T-helper 2 cell treated with Interferon-gamma antibody and Interleukin-4, amounts not matched to agents 5 μg/mL and 100 μg/mL, for 36 hours (primary cell): ENCODE results near the gene INCA1.

Experiments used
- DNase-seq: peaks from one replicate; pipeline ENCODE4 v3.0.0; 2021; ENCODE audit warnings: low spot score
- H3K27ac Mint-ChIP-seq: one replicate; pipeline ENCODE4 v1.8.0; 2021; ENCODE audit warnings: mild to moderate bottlenecking, mixed read lengths
- H3K27me3 Mint-ChIP-seq: one replicate; pipeline ENCODE4 v1.8.0; 2021; ENCODE audit warnings: low read depth, mixed read lengths
- H3K36me3 Mint-ChIP-seq: one replicate; pipeline ENCODE4 v1.8.0; 2021; ENCODE audit warnings: low read depth, mixed read lengths
- H3K4me1 Mint-ChIP-seq: one replicate; pipeline ENCODE4 v1.8.0; 2021; ENCODE audit warnings: low read depth, mixed read lengths
- H3K4me3 Mint-ChIP-seq: one replicate; pipeline ENCODE4 v1.8.0; 2022; ENCODE audit warnings: mild to moderate bottlenecking, moderate library complexity, mixed read lengths
- H3K9me3 Mint-ChIP-seq: one replicate; pipeline ENCODE4 v1.8.0; 2021; ENCODE audit warnings: mixed read lengths

The INCA1 gene

DNA sequence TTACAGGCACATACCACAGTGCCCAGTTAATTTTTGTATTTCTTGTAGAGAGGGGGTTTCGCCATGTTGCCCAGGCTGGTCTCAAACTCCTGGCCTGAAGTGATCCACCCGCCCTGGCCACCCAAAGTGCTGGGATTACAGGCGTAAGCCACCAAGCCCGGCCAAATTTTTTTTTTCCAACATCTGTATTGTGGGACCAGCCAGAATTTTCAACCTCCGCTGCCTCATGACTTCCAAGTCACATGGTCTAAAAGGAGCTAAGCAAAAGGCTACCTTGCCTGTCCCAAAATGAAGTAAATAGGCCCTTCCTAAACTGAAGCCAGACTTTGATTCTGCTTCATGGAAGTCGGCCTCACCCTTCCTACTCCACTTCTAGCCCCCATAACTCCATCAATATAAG, 25.5 kb downstream of the INCA1 start:
- no peak overlapping the region for H3K27ac Mint-ChIP-seq
- H3K9me3 Mint-ChIP-seq, result no peaks in the 10 kb centered on the region
- no peak for DNase-seq
- no peaks in the 10 kb centered on the region for H3K27me3 Mint-ChIP-seq
- H3K4me3 Mint-ChIP-seq, result no peak overlapping the region
- peaks cover 2% of the 10 kb centered on the region for H3K4me1 Mint-ChIP-seq
- H3K36me3 Mint-ChIP-seq, result peaks cover 45% of the 10 kb centered on the region

DNA sequence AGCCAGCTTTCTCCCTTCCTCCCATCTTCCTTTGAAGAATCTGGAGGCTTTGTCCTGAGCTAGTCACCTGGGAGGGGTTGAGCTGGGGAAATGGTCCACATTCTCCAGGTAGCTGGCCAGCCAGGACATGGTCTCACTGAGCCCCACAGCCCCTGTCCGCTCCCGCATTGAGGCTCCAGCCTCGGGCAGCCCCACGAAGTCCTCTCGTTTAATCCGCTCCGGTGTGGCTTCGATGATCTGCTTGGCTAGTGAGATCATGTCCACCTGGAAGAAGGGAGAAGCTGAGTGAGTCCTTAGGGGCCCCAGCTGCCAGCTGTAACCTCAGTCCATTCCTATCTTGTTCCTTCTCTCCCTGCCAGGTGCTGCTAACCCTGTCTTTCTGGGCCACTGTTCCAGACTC, 27.0 kb downstream of the INCA1 start:
- no peaks in the 10 kb centered on the region for H3K9me3 Mint-ChIP-seq
- peaks cover 47% of the 10 kb centered on the region for H3K36me3 Mint-ChIP-seq
- H3K27ac Mint-ChIP-seq, result peak overlapping the region; percentile 67
- no peak for DNase-seq
- peak overlapping the region; percentile 23 for H3K4me3 Mint-ChIP-seq
- H3K4me1 Mint-ChIP-seq, result peaks cover 6% of the 10 kb centered on the region
- no peaks in the 10 kb centered on the region for H3K27me3 Mint-ChIP-seq

DNA sequence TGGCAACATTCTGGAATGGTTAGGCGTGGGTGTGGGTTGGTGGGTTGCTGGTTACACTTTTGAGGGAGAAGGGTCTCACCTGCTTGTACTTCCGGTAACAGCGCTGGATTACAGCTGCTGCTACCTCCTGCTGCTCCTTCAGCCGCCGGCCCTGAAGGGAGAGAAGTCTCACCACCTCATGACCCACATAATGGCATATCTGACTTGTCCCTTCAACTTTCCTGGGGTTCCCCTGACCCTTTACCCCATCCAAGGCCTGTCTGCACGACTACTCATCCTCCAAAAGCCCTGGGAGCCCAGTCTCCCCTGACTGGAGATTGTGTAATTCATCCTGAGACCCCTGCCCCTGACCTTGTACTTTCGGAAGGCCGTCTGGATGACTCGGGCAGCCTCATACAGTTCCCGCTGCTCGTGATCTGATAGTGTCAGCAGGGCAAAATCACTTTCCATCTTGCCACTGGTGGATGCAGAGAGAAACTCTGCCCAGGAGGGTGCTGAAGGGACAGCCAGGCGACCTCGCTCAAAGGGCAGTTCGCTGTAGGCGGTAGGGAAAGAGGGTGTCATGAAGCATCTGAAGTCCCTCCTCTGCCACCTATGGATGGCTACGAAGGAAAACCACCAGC, 27.7 kb downstream of the INCA1 start:
- no peak overlapping the region for H3K4me3 Mint-ChIP-seq
- no peaks in the 10 kb centered on the region for H3K27me3 Mint-ChIP-seq
- no peaks in the 10 kb centered on the region for H3K9me3 Mint-ChIP-seq
- no peak overlapping the region for H3K27ac Mint-ChIP-seq
- peaks cover 6% of the 10 kb centered on the region for H3K4me1 Mint-ChIP-seq
- DNase-seq, result peak; percentile 69
- peaks cover 43% of the 10 kb centered on the region for H3K36me3 Mint-ChIP-seq

DNA sequence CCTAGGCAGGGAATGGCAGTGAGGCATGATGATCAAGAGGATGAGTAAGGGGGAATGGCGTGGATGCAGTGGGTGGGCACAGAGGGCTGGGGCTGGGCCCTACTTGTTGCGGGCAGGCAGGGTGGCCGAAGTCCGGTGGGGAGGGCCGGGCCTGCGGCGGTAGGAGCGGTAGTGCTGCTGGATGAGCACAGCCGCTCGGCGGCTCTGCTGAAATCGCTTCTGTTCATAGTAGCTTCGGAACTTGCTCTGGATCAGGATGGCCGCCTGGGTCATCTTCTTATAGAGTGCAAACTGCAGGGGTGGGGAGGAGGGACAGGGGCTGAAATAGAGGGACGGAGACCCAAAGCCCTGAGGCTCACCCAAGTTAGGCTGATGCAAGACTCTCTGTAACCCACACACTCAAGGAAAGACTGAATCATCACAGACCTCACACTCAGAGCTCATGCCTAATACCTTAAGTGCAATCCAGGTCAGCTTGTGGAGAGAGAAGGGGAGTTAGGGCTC, 28.2 kb downstream of the INCA1 start:
- H3K4me3 Mint-ChIP-seq, result no peak overlapping the region
- H3K36me3 Mint-ChIP-seq, result peaks cover 38% of the 10 kb centered on the region
- no peaks in the 10 kb centered on the region for H3K9me3 Mint-ChIP-seq
- H3K27ac Mint-ChIP-seq, result no peak overlapping the region
- peaks cover 6% of the 10 kb centered on the region for H3K4me1 Mint-ChIP-seq
- peak; percentile 72 for DNase-seq
- H3K27me3 Mint-ChIP-seq, result no peaks in the 10 kb centered on the region

DNA sequence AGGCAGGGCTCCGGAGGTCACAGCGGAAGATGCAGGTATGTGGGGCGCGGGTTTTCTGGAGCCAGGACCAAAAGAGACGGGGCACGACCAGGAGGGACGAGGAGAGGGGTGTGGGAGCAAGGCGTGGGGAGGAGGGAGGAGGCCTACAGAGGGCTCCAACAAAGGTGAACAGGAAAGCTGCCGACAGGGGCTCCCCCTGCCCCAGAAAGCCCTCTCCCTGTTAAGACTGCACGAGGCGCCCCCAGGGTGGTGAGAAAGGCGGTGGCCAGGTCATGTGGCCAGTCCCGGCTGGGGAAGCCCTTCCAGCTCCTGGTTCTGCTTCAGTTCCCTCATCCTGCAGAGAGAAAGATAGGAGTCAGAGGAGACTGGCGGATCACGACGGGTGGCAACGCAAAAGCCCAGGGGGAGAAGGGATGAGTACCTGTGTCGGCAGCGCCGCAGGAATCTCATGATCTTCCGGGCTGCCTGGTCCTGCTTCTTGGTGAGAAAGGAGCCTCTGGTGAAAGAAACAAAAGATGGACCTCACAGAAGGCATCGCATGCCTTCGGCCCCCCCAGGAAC, 28.8 kb downstream of the INCA1 start:
- no peaks in the 10 kb centered on the region for H3K27me3 Mint-ChIP-seq
- H3K9me3 Mint-ChIP-seq, result no peaks in the 10 kb centered on the region
- H3K4me3 Mint-ChIP-seq, result no peak overlapping the region
- peaks cover 6% of the 10 kb centered on the region for H3K4me1 Mint-ChIP-seq
- DNase-seq, result no peak
- H3K36me3 Mint-ChIP-seq, result peaks cover 34% of the 10 kb centered on the region
- no peak overlapping the region for H3K27ac Mint-ChIP-seq

DNA sequence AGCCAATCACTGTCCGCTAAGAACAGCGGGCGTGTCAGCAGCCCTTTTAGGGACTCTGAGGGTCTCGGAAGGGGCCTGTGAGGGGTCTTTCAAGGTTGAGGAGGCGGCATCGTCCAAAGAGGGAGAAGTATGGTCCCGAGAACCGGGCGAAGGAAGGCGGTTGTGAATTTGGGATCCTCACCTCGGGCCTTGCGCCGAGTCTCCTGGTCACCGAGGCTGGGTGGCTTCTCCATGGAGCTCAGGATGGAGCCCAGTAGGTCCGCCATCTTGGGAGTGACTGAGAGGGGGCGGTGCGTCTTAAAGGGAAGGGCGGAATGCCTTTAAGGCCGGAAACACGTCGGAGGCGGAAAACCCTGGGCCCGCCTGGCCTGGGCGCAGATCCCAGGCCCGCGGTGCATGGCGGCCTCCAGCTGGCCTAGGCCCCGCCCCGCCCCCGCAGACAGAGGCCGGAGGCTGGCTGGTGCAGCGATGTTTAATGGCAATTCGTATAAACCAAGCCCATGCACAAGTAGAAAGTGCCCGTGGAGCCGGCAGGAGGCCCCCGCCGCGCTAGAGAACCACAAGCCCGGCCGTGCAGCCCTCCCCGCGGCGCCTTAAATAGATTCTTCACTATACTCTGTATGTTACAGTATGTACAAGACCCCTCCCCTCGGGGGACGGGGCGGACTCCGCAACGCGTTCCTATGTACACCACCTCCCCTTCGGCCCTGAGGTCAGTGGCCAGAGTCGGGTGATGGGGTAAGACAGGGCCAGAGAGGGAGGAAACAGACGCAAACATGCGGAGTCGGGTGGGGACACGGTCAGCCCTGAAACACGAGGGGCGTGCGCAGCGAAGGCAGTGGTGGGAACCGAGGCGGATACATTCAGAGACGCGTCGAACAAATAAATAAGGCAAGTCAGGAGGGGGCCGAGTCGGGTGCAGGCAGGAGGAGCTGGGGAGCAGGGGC, 29.5 kb downstream of the INCA1 start, which contains the start of gene SPAG7:
Gene SPAG7, minus strand, starts transcription at position 279 of the 947 bp plus-strand sequence. Its CDS starts 13 bp downstream, at position 266.
- H3K27ac Mint-ChIP-seq, result no peak within 1 kb of the TSS
- H3K4me1 Mint-ChIP-seq, result peaks cover 6% of the 10 kb centered on the region
- peak; percentile 94 for DNase-seq
- no peaks in the 10 kb centered on the region for H3K9me3 Mint-ChIP-seq
- H3K36me3 Mint-ChIP-seq, result peaks cover 30% of the 10 kb centered on the region
- H3K27me3 Mint-ChIP-seq, result no peaks in the 10 kb centered on the region
- no peak within 1 kb of the TSS for H3K4me3 Mint-ChIP-seq

DNA sequence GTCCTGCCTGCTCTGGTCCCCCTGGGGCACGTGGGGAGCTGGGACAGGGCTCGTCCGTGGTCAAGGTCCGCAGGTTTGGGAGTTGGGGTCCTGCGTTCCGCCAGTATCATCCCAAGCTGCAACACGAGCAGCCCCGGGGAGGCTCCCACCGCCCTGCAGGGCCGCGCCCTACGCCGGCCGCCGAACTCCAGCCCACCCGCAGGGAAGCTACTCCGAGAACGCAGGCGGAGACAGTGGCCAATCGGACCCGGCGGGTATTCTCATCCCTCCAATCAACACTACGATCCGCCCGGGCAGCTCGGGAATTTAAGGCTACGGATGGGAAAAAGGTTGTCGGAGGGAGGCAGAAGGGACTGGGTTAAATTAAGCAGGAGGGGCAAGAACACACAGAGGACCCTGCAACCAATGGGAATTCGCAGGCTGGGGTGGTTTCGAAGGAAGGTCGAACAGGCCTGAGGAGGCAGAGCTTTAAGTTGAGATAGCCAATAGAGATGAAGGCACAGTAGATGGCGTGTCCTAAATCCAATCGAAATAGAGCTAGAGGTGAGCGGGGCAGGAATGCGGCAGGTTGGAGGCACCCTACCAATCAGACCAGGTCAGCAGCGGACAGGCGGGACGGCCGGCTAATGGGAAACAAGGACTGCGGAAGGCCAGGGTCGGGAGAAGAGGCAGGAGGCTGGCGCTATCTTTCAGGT, 30.3 kb downstream of the INCA1 start:
- Mint-ChIP-seq H3K9me3 (no peaks in the 10 kb centered on the region), H3K27me3 (no peaks in the 10 kb centered on the region), H3K27ac (no peak overlapping the region), H3K4me3 (no peak overlapping the region), H3K4me1 (peaks cover 6% of the 10 kb centered on the region), H3K36me3 (peaks cover 22% of the 10 kb centered on the region)
- DNase-seq, result peak; percentile 95

DNA sequence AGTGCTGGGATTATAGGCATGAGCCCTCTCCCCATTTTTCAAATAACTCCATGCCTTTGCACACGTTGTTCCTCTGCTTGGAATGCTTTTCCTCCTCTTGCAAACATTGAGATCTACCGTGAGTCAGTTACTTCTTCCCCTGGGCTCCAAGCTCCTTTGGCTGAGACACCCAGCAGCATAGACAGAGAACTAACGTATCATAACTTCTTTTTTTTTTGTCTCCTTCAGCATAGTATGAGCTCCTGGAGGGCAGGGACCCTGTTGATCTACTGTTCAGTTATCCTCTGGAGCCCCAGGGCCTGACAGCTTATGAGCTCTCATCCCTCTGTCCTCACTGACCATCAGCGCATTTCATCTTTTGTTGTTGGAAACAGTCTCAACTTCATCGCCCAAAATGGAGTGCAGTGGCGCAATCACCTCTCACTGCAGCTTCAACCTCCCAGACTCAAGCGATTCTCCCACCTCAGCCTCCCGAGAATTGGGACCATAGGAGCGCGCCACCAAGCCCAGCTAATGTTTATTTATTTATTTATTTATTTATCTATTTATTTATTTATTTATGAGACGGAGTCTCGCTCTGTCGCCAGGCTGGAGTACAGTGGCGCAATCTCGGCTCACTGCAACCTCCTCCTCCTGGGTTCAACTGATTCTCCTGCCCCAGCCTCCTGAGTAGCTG, 31.9 kb downstream of the INCA1 start:
- no peak for DNase-seq
- Mint-ChIP-seq H3K4me1 (peaks cover 5% of the 10 kb centered on the region), H3K27ac (no peak overlapping the region), H3K36me3 (peaks cover 17% of the 10 kb centered on the region), H3K27me3 (no peaks in the 10 kb centered on the region), H3K4me3 (peak overlapping the region; percentile 35), H3K9me3 (no peaks in the 10 kb centered on the region)

DNA sequence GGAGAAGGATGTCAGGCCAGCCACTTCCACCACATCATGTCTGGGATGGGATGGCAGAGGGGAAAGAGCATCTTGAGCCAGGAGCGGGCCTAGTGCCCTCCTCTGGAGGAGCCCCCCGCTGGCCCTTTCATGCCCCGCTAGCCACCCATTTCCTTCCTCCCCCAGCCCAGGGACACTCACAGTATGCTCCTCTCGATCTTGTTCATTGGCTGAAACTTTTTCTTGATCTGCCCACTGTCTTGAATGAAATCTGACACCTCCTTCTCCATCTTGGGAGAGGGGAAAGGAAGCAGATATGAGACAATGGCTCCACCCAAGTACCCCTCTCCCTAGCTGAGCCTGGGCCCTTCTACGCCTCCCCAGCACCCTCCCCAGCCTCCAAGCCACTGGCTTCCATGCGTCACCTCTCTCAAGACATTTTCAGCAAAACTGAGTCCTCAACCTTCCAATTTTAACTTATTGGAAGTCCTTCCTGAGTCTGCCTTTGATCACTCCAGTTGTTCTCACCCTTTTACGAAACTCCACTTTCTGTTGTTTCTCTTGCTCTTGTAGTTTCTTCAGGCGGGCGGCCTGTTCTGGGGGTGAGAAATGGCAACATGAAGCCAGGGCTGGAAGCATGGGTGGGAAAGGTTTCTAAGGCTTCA, 36.9 kb downstream of the INCA1 start:
- no peak overlapping the region for H3K27ac Mint-ChIP-seq
- DNase-seq, result no peak

DNA sequence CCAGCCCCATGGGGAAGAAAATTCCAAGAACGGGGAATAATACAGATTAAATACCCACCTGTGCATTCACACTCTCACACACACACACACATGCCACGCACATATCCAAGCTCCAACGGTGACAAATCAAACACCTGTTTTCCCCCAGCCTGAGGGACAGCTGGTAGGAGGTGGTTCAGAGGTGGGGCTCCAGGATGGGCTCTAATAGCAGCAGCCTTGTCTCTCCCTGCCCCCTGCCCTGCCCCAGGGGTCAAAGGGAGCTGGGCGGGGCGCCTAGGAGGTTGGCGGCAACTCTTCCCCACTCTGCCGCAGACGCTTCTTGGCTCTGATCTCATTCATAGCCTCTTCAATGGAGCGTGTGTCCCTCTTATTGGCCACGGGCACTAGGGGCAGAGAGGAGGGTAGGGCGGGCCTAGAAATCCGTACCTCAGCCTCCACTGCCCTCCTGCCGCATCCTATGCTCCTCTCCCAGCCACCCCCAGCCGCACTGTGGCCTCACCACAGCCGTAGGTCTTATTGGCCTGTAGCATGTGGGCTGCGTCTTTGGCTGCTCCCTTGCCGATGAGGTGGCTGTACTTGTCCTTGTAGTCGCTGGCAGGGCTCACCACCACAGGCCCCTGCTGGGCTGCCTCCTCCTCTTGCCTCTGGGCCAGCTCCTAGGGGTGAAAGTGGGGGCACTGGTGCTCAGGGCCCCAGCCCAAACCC, 37.9 kb downstream of the INCA1 start:
- Mint-ChIP-seq H3K9me3 (no peaks in the 10 kb centered on the region), H3K4me1 (peaks cover 5% of the 10 kb centered on the region), H3K27ac (no peak overlapping the region), H3K36me3 (peaks cover 11% of the 10 kb centered on the region), H3K4me3 (no peak overlapping the region), H3K27me3 (no peaks in the 10 kb centered on the region)
- DNase-seq, result no peak

More for the DNA sequence above, 36.9 kb downstream of the INCA1 start:
- Mint-ChIP-seq H3K9me3 (no peaks in the 10 kb centered on the region), H3K4me1 (peaks cover 5% of the 10 kb centered on the region), H3K36me3 (peaks cover 13% of the 10 kb centered on the region), H3K4me3 (no peak overlapping the region), H3K27me3 (no peaks in the 10 kb centered on the region)

DNA sequence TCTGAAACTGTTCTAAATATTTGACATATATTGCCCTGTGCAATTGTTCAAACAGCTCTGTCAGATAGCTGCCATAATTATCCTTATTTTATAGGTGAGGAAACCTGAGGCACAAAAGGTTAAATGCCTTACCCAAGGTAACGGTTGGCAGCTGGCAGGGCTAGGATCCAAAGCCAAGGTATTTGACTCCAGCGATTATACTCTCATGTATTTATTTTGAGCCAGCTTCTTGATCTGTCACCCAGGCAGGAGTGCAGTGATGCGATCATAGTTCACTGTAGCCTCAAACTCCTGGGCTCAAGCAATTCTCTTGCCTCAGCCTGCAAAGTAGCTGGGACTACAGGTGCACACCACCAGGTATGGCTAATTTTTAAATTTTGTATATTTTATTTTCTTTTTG, 39.2 kb downstream of the INCA1 start:
- Mint-ChIP-seq H3K4me1 (peaks cover 6% of the 10 kb centered on the region), H3K27me3 (no peaks in the 10 kb centered on the region), H3K4me3 (no peak overlapping the region), H3K9me3 (no peaks in the 10 kb centered on the region), H3K27ac (no peak overlapping the region), H3K36me3 (peaks cover 11% of the 10 kb centered on the region)
- DNase-seq, result no peak

DNA sequence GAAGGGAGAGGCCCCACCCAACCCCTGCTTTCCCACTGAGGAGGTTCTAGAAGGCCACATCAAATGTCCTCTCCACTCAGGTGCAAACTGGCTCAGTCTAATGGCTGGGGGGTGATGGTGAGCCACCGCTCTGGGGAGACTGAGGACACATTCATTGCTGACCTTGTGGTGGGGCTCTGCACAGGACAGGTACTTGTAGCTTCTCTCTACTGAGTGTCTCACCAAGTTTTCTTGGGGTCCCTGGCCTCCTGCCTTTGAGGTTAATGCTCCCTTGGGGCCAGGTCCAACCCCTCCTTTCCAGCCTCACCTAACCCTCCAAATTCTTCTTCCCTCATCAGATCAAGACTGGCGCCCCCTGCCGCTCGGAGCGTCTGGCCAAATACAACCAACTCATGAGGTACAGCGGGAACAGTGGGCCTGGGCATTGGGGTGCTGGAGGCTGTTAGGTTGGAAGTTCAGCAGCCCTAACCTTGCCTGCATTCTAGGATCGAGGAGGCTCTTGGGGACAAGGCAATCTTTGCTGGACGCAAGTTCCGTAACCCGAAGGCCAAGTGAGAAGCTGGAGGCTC, 40.7 kb downstream of the INCA1 start:
- H3K27ac Mint-ChIP-seq, result no peak overlapping the region

More for the DNA sequence above, 40.7 kb downstream of the INCA1 start:
- peaks cover 8% of the 10 kb centered on the region for H3K4me1 Mint-ChIP-seq
- H3K27me3 Mint-ChIP-seq, result no peaks in the 10 kb centered on the region
- peaks cover 10% of the 10 kb centered on the region for H3K36me3 Mint-ChIP-seq
- H3K9me3 Mint-ChIP-seq, result no peaks in the 10 kb centered on the region
- DNase-seq, result no peak
- no peak overlapping the region for H3K4me3 Mint-ChIP-seq
